ENCODE measurements around the gene OR10H5.

The OR10H5 gene

DNA sequence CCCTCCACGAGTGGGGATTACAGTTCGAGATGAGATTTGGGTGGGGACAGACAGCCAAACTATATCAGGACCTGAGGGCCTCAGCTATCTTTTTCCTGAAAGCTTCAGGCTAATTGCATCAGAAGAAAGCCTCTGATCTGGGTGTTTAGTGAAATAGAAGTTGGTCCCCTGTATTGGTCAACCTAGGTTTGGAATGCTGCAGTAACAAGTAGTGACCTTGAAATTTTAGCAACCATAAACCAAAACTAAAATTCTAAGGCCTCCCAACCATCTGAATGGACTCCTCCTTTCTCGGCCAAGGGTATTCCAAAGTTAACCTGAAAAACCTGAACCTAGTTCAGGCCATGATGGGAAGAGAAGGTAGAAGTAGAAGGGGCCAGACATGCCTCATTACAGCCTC lies 62.9 kb downstream of the OR10H5 start:
- no peak for DNase-seq
